Activated CD4-positive, alpha-beta memory T cell treated with anti-CD3 and anti-CD28 coated beads for 36 hours (primary cell): ENCODE measurements around the gene PIGU. TPM values are rescaled to one million over a fixed set of nuclear protein-coding genes. Genes with fewer than 3 reads are reported as not detected.

ENCODE experiments used
- CTCF ChIA-PET: fragments of 350-600 bp; sonication (Branson Sonifier 250); formaldehyde crosslinking; loops from one replicate; lab custom pipeline; 2021; ENCODE audit warnings: antibody characterized with exemption, inconsistent platforms; lab: Charles Lee
- POLR2A ChIA-PET: fragments of 350-600 bp; sonication (Branson Sonifier 250); formaldehyde crosslinking; loops from one replicate; lab custom pipeline; 2021; ENCODE audit warnings: antibody characterized with exemption; lab: Charles Lee
- DNase-seq: peaks from one replicate; pipeline ENCODE4 v3.0.0-alpha.2; 2020
- H3K27ac Mint-ChIP-seq: one replicate; pipeline ENCODE4 v1.8.0; 2021; ENCODE audit warnings: mixed read lengths
- H3K27me3 Mint-ChIP-seq: one replicate; pipeline ENCODE4 v1.8.0; 2021; ENCODE audit warnings: mixed read lengths
- H3K36me3 Mint-ChIP-seq: one replicate; pipeline ENCODE4 v1.8.0; 2021; ENCODE audit warnings: mixed read lengths
- H3K4me1 Mint-ChIP-seq: one replicate; pipeline ENCODE4 v1.8.0; 2021; ENCODE audit warnings: low read depth, mixed read lengths
- H3K4me3 Mint-ChIP-seq: one replicate; pipeline ENCODE4 v1.8.0; 2021; ENCODE audit warnings: mild to moderate bottlenecking, mixed read lengths
- H3K9me3 Mint-ChIP-seq: one replicate; pipeline ENCODE4 v1.8.0; 2021; ENCODE audit warnings: mixed read lengths
- intact Hi-C: fragments of 100-400 bp; cut with micrococcal nuclease; formaldehyde crosslinking; loops from one replicate; pipeline ENCODE4 v1.15.1; 2023
- total RNA-seq, 2 experiments: library from RNA; stranded (reverse); gene quantifications; one replicate each; pipeline ENCODE4 v1.2.3, GENCODE V29; 2021

Gene PIGU
- total RNA-seq, 2 experiments from 2014 or later, result 19.0 to 21.3 TPM

- no peak overlapping the region for H3K4me3 Mint-ChIP-seq
- peak overlapping the region; percentile 92 for H3K27ac Mint-ChIP-seq
- H3K27me3 Mint-ChIP-seq, result no peaks in the 10 kb centered on the region
- DNase-seq, result peak; percentile 78
- intact Hi-C loops, result loop anchor here (2.0 kb wide), 2 partner anchors 23 to 127 kb away; partner anchors contain the start of gene MAP1LC3A
- H3K9me3 Mint-ChIP-seq, result no peaks in the 10 kb centered on the region
- H3K4me1 Mint-ChIP-seq, result peaks cover 31% of the 10 kb centered on the region
- CTCF ChIA-PET, result no interaction called here
- H3K36me3 Mint-ChIP-seq, result peaks cover 13% of the 10 kb centered on the region
- POLR2A ChIA-PET, result no interaction called here
These were observed 95.3 kb downstream of the PIGU start for GRCh38 chr20:34581341-34582184.

DNA sequence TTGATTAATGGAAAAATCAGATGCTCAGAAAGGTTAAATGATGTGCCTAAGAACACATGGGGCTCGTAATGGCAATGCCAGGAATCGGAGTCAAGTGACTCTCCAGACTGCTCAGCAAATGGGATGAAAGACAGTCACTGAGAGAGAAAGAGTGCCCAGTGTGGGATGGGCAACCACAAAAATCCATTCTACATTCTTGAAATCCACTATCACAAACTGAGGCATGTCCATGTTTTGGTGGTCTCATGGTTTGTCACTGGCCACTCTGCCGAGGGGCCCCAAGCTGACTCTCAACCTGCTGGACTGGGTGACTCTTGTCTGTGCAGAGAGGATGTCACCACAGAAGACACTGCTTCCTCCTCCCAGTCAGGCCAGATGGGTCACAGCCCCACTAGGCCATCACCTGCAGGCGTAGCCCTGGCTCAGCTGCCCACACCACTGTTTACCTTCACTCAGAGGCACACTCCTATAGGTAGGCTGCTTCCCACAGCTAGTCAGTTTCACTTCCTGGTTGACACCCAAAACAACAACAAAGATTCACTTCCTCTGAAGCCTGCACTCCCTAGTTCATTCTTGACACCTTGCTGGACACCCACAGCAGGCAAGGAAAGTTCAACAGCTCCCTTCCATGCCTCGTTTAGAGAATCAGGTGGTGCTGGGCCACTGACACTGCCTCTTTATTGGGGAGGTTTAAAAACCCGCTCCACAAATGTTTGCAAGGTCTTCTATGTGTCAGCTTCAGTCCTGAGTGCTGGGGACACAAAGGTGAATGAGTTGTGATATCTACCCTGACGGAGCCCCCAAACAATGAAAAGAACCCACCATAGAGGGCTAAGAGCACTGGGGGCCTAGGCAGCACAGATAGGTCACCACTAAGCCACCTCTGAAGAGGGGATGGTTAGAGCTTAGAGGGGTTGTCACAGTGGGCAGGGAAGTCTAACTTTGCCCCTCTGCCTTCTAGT is 96.6 kb downstream of the PIGU start:
- H3K27me3 Mint-ChIP-seq, result no peaks in the 10 kb centered on the region
- DNase-seq, result peak; percentile 49
- H3K27ac Mint-ChIP-seq, result peak overlapping the region; percentile 92
- H3K4me3 Mint-ChIP-seq, result no peak overlapping the region
- peaks cover 31% of the 10 kb centered on the region for H3K4me1 Mint-ChIP-seq
- POLR2A ChIA-PET, result no interaction called here
- H3K36me3 Mint-ChIP-seq, result peaks cover 13% of the 10 kb centered on the region
- intact Hi-C loops, result loop anchor here (2.0 kb wide), 1 partner anchor 21 kb away; the partner anchor contains the start of gene MAP1LC3A
- CTCF ChIA-PET, result interaction anchor here (0.9 kb wide), 1 partner anchor 190 kb away, joined by 3 read pairs; no protein-coding TSS in a partner anchor
- no peaks in the 10 kb centered on the region for H3K9me3 Mint-ChIP-seq

- peaks cover 31% of the 10 kb centered on the region for H3K4me1 Mint-ChIP-seq
- H3K27ac Mint-ChIP-seq, result peak overlapping the region; percentile 92
- no peak for DNase-seq
- H3K4me3 Mint-ChIP-seq, result no peak overlapping the region
- H3K27me3 Mint-ChIP-seq, result no peaks in the 10 kb centered on the region
- peaks cover 18% of the 10 kb centered on the region for H3K36me3 Mint-ChIP-seq
- H3K9me3 Mint-ChIP-seq, result no peaks in the 10 kb centered on the region
- intact Hi-C loops, result no loop called here
- ChIA-PET CTCF (interaction anchor here (0.9 kb wide), 1 partner anchor 190 kb away, joined by 5 read pairs; no protein-coding TSS in a partner anchor), POLR2A (no interaction called here)
These were observed 97.5 kb downstream of the PIGU start for GRCh38 chr20:34579191-34579978.

GRCh38 chr20:34578521-34578920 is 98.4 kb downstream of the PIGU start:
- ChIA-PET POLR2A (no interaction called here), CTCF (interaction anchor here (1.2 kb wide), 1 partner anchor 191 kb away, joined by 3 read pairs; no protein-coding TSS in a partner anchor)
- peaks cover 31% of the 10 kb centered on the region for H3K4me1 Mint-ChIP-seq
- intact Hi-C loops, result no loop called here
- peaks cover 21% of the 10 kb centered on the region for H3K36me3 Mint-ChIP-seq
- H3K4me3 Mint-ChIP-seq, result no peak overlapping the region
- H3K27me3 Mint-ChIP-seq, result no peaks in the 10 kb centered on the region
- no peak overlapping the region for H3K27ac Mint-ChIP-seq
- no peak for DNase-seq
- H3K9me3 Mint-ChIP-seq, result no peaks in the 10 kb centered on the region

- no peak for DNase-seq
- intact Hi-C loops, result no loop called here
- H3K4me1 Mint-ChIP-seq, result peaks cover 31% of the 10 kb centered on the region
- no peaks in the 10 kb centered on the region for H3K9me3 Mint-ChIP-seq
- H3K36me3 Mint-ChIP-seq, result peaks cover 21% of the 10 kb centered on the region
- POLR2A ChIA-PET, result no interaction called here
- H3K27ac Mint-ChIP-seq, result no peak overlapping the region
- CTCF ChIA-PET, result interaction anchor here (1.2 kb wide), 1 partner anchor 192 kb away, joined by 3 read pairs; no protein-coding TSS in a partner anchor
- no peaks in the 10 kb centered on the region for H3K27me3 Mint-ChIP-seq
- no peak overlapping the region for H3K4me3 Mint-ChIP-seq
These were observed 98.9 kb downstream of the PIGU start for GRCh38 chr20:34578025-34578424.

- Mint-ChIP-seq H3K36me3 (peaks cover 21% of the 10 kb centered on the region), H3K9me3 (no peaks in the 10 kb centered on the region), H3K27me3 (no peaks in the 10 kb centered on the region), H3K4me3 (no peak overlapping the region), H3K4me1 (peaks cover 27% of the 10 kb centered on the region), H3K27ac (no peak overlapping the region)
- intact Hi-C loops, result no loop called here
- ChIA-PET CTCF (no interaction called here), POLR2A (no interaction called here)
- DNase-seq, result no peak
These were observed 99.8 kb downstream of the PIGU start for GRCh38 chr20:34577061-34577460.

GRCh38 chr20:34575756-34576155 is 101.1 kb downstream of the PIGU start:
- peaks cover 22% of the 10 kb centered on the region for H3K36me3 Mint-ChIP-seq
- no peaks in the 10 kb centered on the region for H3K27me3 Mint-ChIP-seq
- intact Hi-C loops, result no loop called here
- ChIA-PET CTCF (no interaction called here), POLR2A (no interaction called here)
- H3K27ac Mint-ChIP-seq, result no peak overlapping the region
- H3K9me3 Mint-ChIP-seq, result no peaks in the 10 kb centered on the region
- H3K4me3 Mint-ChIP-seq, result no peak overlapping the region
- peaks cover 23% of the 10 kb centered on the region for H3K4me1 Mint-ChIP-seq
- no peak for DNase-seq

- intact Hi-C loops, result no loop called here
These were observed 101.6 kb downstream of the PIGU start for GRCh38 chr20:34575271-34575670.

DNA sequence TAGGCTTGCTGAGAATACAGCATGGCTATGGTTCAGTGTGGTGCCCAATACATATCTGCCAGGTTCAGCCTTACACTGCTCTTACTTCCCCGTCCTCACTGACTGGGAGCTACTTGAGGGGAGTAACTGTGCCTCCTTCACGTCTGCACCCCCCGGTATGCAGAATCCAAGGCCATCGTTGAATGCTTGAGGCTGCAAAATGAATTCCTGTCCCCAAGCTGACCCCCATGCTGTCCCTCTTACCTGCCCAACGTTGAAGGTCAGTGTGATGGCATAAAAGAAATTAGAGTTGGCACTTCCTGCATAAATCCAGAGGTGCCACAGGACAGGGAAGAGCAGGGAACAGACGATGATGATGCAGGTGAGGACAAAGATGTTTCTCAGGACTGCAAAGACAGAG is 102.0 kb downstream of the PIGU start:
- peaks cover 15% of the 10 kb centered on the region for H3K4me1 Mint-ChIP-seq
- H3K36me3 Mint-ChIP-seq, result peaks cover 18% of the 10 kb centered on the region
- ChIA-PET POLR2A (no interaction called here), CTCF (interaction anchor here (1.1 kb wide), 1 partner anchor 33 kb away, joined by 4 read pairs; no protein-coding TSS in a partner anchor)
- intact Hi-C loops, result no loop called here
- no peak overlapping the region for H3K27ac Mint-ChIP-seq
- no peaks in the 10 kb centered on the region for H3K9me3 Mint-ChIP-seq
- no peak for DNase-seq
- H3K27me3 Mint-ChIP-seq, result no peaks in the 10 kb centered on the region
- H3K4me3 Mint-ChIP-seq, result no peak overlapping the region

More at GRCh38 chr20:34575271-34575670, 101.6 kb downstream of the PIGU start:
- Mint-ChIP-seq H3K4me1 (peaks cover 19% of the 10 kb centered on the region), H3K9me3 (no peaks in the 10 kb centered on the region), H3K4me3 (no peak overlapping the region), H3K36me3 (peaks cover 18% of the 10 kb centered on the region), H3K27me3 (no peaks in the 10 kb centered on the region), H3K27ac (no peak overlapping the region)
- no peak for DNase-seq
- ChIA-PET CTCF (interaction anchor here (1.1 kb wide), 1 partner anchor 34 kb away, joined by 4 read pairs; no protein-coding TSS in a partner anchor), POLR2A (no interaction called here)

DNA sequence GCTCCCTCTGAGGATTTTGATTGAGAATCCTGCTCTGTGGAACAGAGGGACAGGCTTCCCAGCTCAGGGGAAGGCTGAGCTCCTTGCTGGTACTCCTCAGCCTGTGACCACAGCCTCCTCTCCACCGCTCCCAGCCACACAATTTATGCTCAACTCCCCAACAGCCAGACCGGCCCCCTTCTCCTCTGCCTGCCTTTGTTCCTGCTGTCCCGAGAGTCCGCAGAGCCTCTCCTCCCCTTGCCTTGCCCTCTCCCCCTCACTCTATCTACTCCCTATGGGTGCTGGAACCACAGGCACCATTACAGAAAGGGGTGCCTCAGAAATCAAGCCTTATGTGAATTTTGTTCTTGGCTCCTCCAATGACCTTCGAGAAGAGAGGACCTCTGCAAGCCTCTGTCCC is 102.5 kb downstream of the PIGU start:
- intact Hi-C loops, result no loop called here
- Mint-ChIP-seq H3K4me1 (peaks cover 11% of the 10 kb centered on the region), H3K27me3 (no peaks in the 10 kb centered on the region), H3K27ac (no peak overlapping the region), H3K4me3 (no peak overlapping the region), H3K36me3 (peaks cover 16% of the 10 kb centered on the region), H3K9me3 (no peaks in the 10 kb centered on the region)
- no peak for DNase-seq
- ChIA-PET CTCF (interaction anchor here (1.1 to 1.6 kb wide), 2 partner anchors 33 to 36 kb away, joined by 4 to 7 read pairs; no protein-coding TSS in a partner anchor), POLR2A (no interaction called here)
